Posterior cingulate gyrus (tissue), 11 donors: Measurements from ENCODE around the gene ZNRF1.
"Not testable (repeated sequence)": the region's sequence is repeated elsewhere in the genome, so short reads cannot be mapped to it uniquely, and the experiment has no call there.

Source experiments
- DNase-seq, 10 donors: peaks; one replicate each; pipeline versions ENCODE4 v3.0.0 to v3.0.0-alpha.2; 2020 to 2021; ENCODE audit warnings: mixed read lengths in 3 of 10
- intact Hi-C: fragments of 100-400 bp; cut with DNase I; formaldehyde crosslinking; loops from one replicate; pipeline ENCODE4 v1.15.1; 2023

ZNRF1 gene

GRCh38 chr16:75122609-75123008 is 123.8 kb downstream of the ZNRF1 start:
- no peak for DNase-seq
- intact Hi-C loops: no loop called here

- intact Hi-C loops: no loop called here
- DNase-seq: no peak
Measured at GRCh38 chr16:75127713-75128415, 129.0 kb downstream of the ZNRF1 start.

- intact Hi-C loops, DNase-seq: not testable (repeated sequence)
Measured at GRCh38 chr16:75129421-75130149, 130.8 kb downstream of the ZNRF1 start.

GRCh38 chr16:75130150-75130771 is 131.4 kb downstream of the ZNRF1 start:
- intact Hi-C loops: no loop called here
- no peak for DNase-seq

GRCh38 chr16:75131081-75131480 is 132.3 kb downstream of the ZNRF1 start:
- DNase-seq: no peak
- intact Hi-C loops: no loop called here

- no peak for DNase-seq
- intact Hi-C loops: no loop called here
Measured at GRCh38 chr16:75138233-75138632, 139.4 kb downstream of the ZNRF1 start.

GRCh38 chr16:75138636-75139035 is 139.8 kb downstream of the ZNRF1 start:
- DNase-seq: no peak
- intact Hi-C loops: no loop called here

GRCh38 chr16:75139498-75139897 is 140.7 kb downstream of the ZNRF1 start:
- no peak for DNase-seq
- intact Hi-C loops: no loop called here

- intact Hi-C loops: no loop called here
- no peak for DNase-seq
Measured at GRCh38 chr16:75143941-75144340, 145.1 kb downstream of the ZNRF1 start.

- intact Hi-C loops: loop anchor here (1.0 kb wide), 1 partner anchor 150 kb away; no protein-coding TSS in a partner anchor
- no peak for DNase-seq
Measured at GRCh38 chr16:75147968-75148310, 149.1 kb downstream of the ZNRF1 start.

GRCh38 chr16:75148311-75149195 is 149.7 kb downstream of the ZNRF1 start, which contains the start of gene ZFP1:
Gene ZFP1 (plus strand): TSS chr16:75148524. CDS start chr16:75152952, 4,428 bp downstream.
- DNase-seq: peak; percentile 88 to 99 (median 95)
- intact Hi-C loops: loop anchor here (1.0 kb wide), 1 partner anchor 150 kb away; no protein-coding TSS in a partner anchor

GRCh38 chr16:75151798-75152197 is 153.0 kb downstream of the ZNRF1 start:
- no peak for DNase-seq
- intact Hi-C loops: no loop called here

GRCh38 chr16:75152635-75153034 is 153.8 kb downstream of the ZNRF1 start:
- no peak for DNase-seq
- intact Hi-C loops: no loop called here

GRCh38 chr16:75160386-75160785 is 161.6 kb downstream of the ZNRF1 start:
- DNase-seq: no peak

More at GRCh38 chr16:75160386-75160785, 161.6 kb downstream of the ZNRF1 start:
- intact Hi-C loops: no loop called here
